ENCODE data around the gene OTP. TPM values are rescaled to one million over a fixed set of nuclear protein-coding genes. Genes with fewer than 3 reads are reported as not detected.

Gene OTP
- polyA plus RNA-seq, 2 of the 4 experiments (the other 2 are of a cell fraction) = 0.01 to 0.03 TPM

- Histone ChIP-seq H3K27ac (no peak overlapping the region), H3K4me1 (no peaks in the 10 kb centered on the region), H3K4me3 (no peak overlapping the region), H3K4me2 (peak overlapping the region; percentile 99), H3K9me3 (no peaks in the 10 kb centered on the region)
- POLR2A ChIA-PET = no interaction called here
- WGBS (ENCODE audit: missing lambda C conversion rate) = 79% methylated on average over 28 of the region's 28 CpGs
- FAIRE-seq = no peak
- CTCF ChIA-PET = interaction anchor here (0.6 to 1.8 kb wide), 3 partner anchors 13 to 518 kb away, joined by 4 to 7 read pairs (median 4); no protein-coding TSS in a partner anchor
- TF ChIP-seq MAZ (IDR thresholded peaks at IDR 0.05; ENCODE audit: borderline replicate concordance, low read depth, low read length) (no peak), PHF8 (IDR thresholded peaks at IDR 0.05; ENCODE audit: borderline replicate concordance, low read depth) (no peak), HDAC2 (IDR thresholded peaks at IDR 0.05) (no peak), EHMT2 (IDR thresholded peaks at IDR 0.05; ENCODE audit: low read depth) (no peak), ATOH8 (CRISPR knock-in tag; IDR thresholded peaks at IDR 0.05; ENCODE audit: low read depth) (no peak), HMGXB4 (CRISPR knock-in tag; IDR thresholded peaks at IDR 0.05; ENCODE audit: borderline replicate concordance) (no peak), HES2 (IDR thresholded peaks at IDR 0.05) (no peak), NR3C1 (IDR thresholded peaks at IDR 0.05) (no peak), HOXB5 (CRISPR knock-in tag; IDR thresholded peaks at IDR 0.05) (no peak), ZSCAN20 (CRISPR knock-in tag; IDR thresholded peaks at IDR 0.05) (no peak), ZNF302 (CRISPR knock-in tag; IDR thresholded peaks at IDR 0.05) (no peak)
- no peak for ATAC-seq
- DNase-seq (ENCODE audit: low read depth in 1 of 2, low spot score in 1 of 2) = no peak
These were observed 5.3 kb upstream of the OTP start for GRCh38 chr5:77643654-77644370.

GRCh38 chr5:77642738-77643653 lies 4.5 kb upstream of the OTP start:
- POLR2A ChIA-PET = no interaction called here
- Histone ChIP-seq H3K4me2 (no peak overlapping the region), H3K4me1 (no peaks in the 10 kb centered on the region), H3K9me3 (no peaks in the 10 kb centered on the region), H3K27ac (no peak overlapping the region), H3K4me3 (no peak overlapping the region)
- WGBS (ENCODE audit: missing lambda C conversion rate) = 73% methylated on average over 21 of the region's 21 CpGs
- no peak for TF ChIP-seq GATA3 (IDR thresholded peaks at IDR 0.05; ENCODE audit: borderline replicate concordance)
- TF ChIP-seq EP300 (IDR thresholded peaks at IDR 0.05) = no peak
- TF ChIP-seq ESRRA (IDR thresholded peaks at IDR 0.05; ENCODE audit: borderline replicate concordance, low read length) = no peak
- no peak for TF ChIP-seq BCL3 (IDR thresholded peaks at IDR 0.05)
- no peak for TF ChIP-seq CBX2 (IDR thresholded peaks at IDR 0.05; ENCODE audit: borderline replicate concordance, low read depth)
- TF ChIP-seq MYC (IDR thresholded peaks at IDR 0.05; ENCODE audit: borderline replicate concordance, low read length) = no peak
- no peak for TF ChIP-seq HES2 (IDR thresholded peaks at IDR 0.05)
- TF ChIP-seq BHLHE40 (IDR thresholded peaks at IDR 0.05; ENCODE audit: low read depth, low read length) = no peak
- TF ChIP-seq FOSB (CRISPR knock-in tag; IDR thresholded peaks at IDR 0.05) = no peak
- TF ChIP-seq HOXB13 (CRISPR knock-in tag; IDR thresholded peaks at IDR 0.05; ENCODE audit: low read depth) = no peak
- TF ChIP-seq KDM1A (IDR thresholded peaks at IDR 0.05; ENCODE audit: low read depth) = no peak
- no peak for TF ChIP-seq REST (IDR thresholded peaks at IDR 0.05)
- FAIRE-seq (no peak), ATAC-seq (no peak), DNase-seq (ENCODE audit: low read depth in 1 of 2, low spot score in 1 of 2) (no peak)
- CTCF ChIA-PET = interaction anchor here (0.6 to 1.8 kb wide), 3 partner anchors 12 to 519 kb away, joined by 4 to 7 read pairs (median 4); no protein-coding TSS in a partner anchor

All from A549 (cell line).